ENCODE measurements around the gene PLS1. TPM values are rescaled to one million over a fixed set of nuclear protein-coding genes. Genes with fewer than 3 reads are reported as not detected.

PLS1 gene
- polyA plus RNA-seq, 1 experiment: 1.7 TPM

- TF ChIP-seq CTCF (IDR thresholded peaks at IDR 0.05; ENCODE audit: low read depth, low read length): no peak
- ChIA-PET CTCF (no interaction called here), POLR2A (no interaction called here)
- no peak overlapping the region for H3K4me3 ChIP-seq (ENCODE audit: low read depth, low read length)
- no peaks in the 10 kb centered on the region for H3K9me3 ChIP-seq (ENCODE audit: control insufficient read depth, insufficient read depth, low read length)
- H3K27me3 ChIP-seq (ENCODE audit: control insufficient read depth, insufficient read depth, low read length): no peaks in the 10 kb centered on the region
- no peak for DNase-seq (ENCODE audit: low read depth, low spot score)
- no peak overlapping the region for H3K27ac ChIP-seq (ENCODE audit: low read depth, low read length)
Measured at GRCh38 chr3:142614059-142614626, 17.9 kb downstream of the PLS1 start.

- Histone ChIP-seq H3K4me3 (ENCODE audit: low read depth, low read length) (no peak overlapping the region), H3K9me3 (ENCODE audit: control insufficient read depth, insufficient read depth, low read length) (no peaks in the 10 kb centered on the region), H3K27me3 (ENCODE audit: control insufficient read depth, insufficient read depth, low read length) (no peaks in the 10 kb centered on the region), H3K27ac (ENCODE audit: low read depth, low read length) (no peak overlapping the region)
- TF ChIP-seq CTCF (IDR thresholded peaks at IDR 0.05; ENCODE audit: low read depth, low read length): no peak
- POLR2A ChIA-PET: no interaction called here
- DNase-seq (ENCODE audit: low read depth, low spot score): no peak
- CTCF ChIA-PET: interaction anchor here (0.9 kb wide), 1 partner anchor 379 kb away, joined by 3 read pairs; no protein-coding TSS in a partner anchor
Measured at GRCh38 chr3:142615171-142615570, 19.0 kb downstream of the PLS1 start.

GRCh38 chr3:142618917-142619461 lies 22.8 kb downstream of the PLS1 start:
- TF ChIP-seq CTCF (IDR thresholded peaks at IDR 0.05; ENCODE audit: low read depth, low read length): no peak
- CTCF ChIA-PET: no interaction called here

GRCh38 chr3:142622405-142622804 lies 26.2 kb downstream of the PLS1 start:
- no peak for DNase-seq (ENCODE audit: low read depth, low spot score)
- no peak overlapping the region for H3K27ac ChIP-seq (ENCODE audit: low read depth, low read length)
- ChIA-PET POLR2A (no interaction called here), CTCF (no interaction called here)
- H3K9me3 ChIP-seq (ENCODE audit: control insufficient read depth, insufficient read depth, low read length): no peaks in the 10 kb centered on the region
- H3K4me3 ChIP-seq (ENCODE audit: low read depth, low read length): no peak overlapping the region
- no peaks in the 10 kb centered on the region for H3K27me3 ChIP-seq (ENCODE audit: control insufficient read depth, insufficient read depth, low read length)
- no peak for TF ChIP-seq CTCF (IDR thresholded peaks at IDR 0.05; ENCODE audit: low read depth, low read length)

More at GRCh38 chr3:142618917-142619461, 22.8 kb downstream of the PLS1 start:
- Histone ChIP-seq H3K27ac (ENCODE audit: low read depth, low read length) (no peak overlapping the region), H3K4me3 (ENCODE audit: low read depth, low read length) (no peak overlapping the region), H3K27me3 (ENCODE audit: control insufficient read depth, insufficient read depth, low read length) (no peaks in the 10 kb centered on the region), H3K9me3 (ENCODE audit: control insufficient read depth, insufficient read depth, low read length) (no peaks in the 10 kb centered on the region)
- POLR2A ChIA-PET: no interaction called here
- DNase-seq (ENCODE audit: low read depth, low spot score): no peak

GRCh38 chr3:142623194-142623593 lies 27.0 kb downstream of the PLS1 start:
- TF ChIP-seq CTCF (IDR thresholded peaks at IDR 0.05; ENCODE audit: low read depth, low read length): no peak
- Histone ChIP-seq H3K9me3 (ENCODE audit: control insufficient read depth, insufficient read depth, low read length) (no peaks in the 10 kb centered on the region), H3K4me3 (ENCODE audit: low read depth, low read length) (no peak overlapping the region), H3K27me3 (ENCODE audit: control insufficient read depth, insufficient read depth, low read length) (no peaks in the 10 kb centered on the region), H3K27ac (ENCODE audit: low read depth, low read length) (no peak overlapping the region)
- no peak for DNase-seq (ENCODE audit: low read depth, low spot score)
- CTCF ChIA-PET: no interaction called here
- POLR2A ChIA-PET: no interaction called here

Measured in AG04450 (cell line).